GM10266 (cell line): ENCODE results near the gene RGS17.
"Not testable (repeated sequence)": the region's sequence is repeated elsewhere in the genome, so short reads cannot be mapped to it uniquely, and the experiment has no call there.

ENCODE experiments used
- DNase-seq: peaks from one replicate; pipeline ENCODE4 v3.0.0; 2012; ENCODE audit errors: extremely low spot score
- TF ChIP-seq, protein P1 (sequence below): IDR thresholded peaks from 2 replicates; pipeline ENCODE4 v1.5.1; 2012; ENCODE audit warnings: mild to moderate bottlenecking, low read depth; ENCODE audit not compliant: control insufficient read depth, insufficient read depth; ENCODE audit errors: missing control alignments

RGS17 gene

DNA sequence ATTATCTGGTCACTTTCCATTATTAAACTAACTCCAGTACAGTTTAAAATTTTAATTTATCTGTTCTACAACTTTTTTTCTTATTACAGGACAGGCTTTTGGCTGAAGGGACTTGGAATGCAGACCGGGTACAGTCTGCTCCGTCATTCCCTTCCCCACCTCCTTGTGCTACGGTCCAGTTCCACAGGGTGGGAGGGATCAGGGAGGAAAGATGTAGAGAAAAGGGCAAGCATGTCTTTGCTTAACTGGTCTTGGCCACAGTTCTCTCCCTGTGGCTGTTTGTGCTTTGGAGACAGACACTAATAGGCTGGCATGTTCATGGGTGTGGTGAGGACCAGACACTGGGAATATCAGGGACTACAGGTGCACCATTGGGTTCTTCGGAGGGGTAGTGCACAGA lies 12.1 kb upstream of the RGS17 start:
- DNase-seq = no peak
- TF ChIP-seq, protein P1, sequence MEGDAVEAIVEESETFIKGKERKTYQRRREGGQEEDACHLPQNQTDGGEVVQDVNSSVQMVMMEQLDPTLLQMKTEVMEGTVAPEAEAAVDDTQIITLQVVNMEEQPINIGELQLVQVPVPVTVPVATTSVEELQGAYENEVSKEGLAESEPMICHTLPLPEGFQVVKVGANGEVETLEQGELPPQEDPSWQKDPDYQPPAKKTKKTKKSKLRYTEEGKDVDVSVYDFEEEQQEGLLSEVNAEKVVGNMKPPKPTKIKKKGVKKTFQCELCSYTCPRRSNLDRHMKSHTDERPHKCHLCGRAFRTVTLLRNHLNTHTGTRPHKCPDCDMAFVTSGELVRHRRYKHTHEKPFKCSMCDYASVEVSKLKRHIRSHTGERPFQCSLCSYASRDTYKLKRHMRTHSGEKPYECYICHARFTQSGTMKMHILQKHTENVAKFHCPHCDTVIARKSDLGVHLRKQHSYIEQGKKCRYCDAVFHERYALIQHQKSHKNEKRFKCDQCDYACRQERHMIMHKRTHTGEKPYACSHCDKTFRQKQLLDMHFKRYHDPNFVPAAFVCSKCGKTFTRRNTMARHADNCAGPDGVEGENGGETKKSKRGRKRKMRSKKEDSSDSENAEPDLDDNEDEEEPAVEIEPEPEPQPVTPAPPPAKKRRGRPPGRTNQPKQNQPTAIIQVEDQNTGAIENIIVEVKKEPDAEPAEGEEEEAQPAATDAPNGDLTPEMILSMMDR = no peak

DNA sequence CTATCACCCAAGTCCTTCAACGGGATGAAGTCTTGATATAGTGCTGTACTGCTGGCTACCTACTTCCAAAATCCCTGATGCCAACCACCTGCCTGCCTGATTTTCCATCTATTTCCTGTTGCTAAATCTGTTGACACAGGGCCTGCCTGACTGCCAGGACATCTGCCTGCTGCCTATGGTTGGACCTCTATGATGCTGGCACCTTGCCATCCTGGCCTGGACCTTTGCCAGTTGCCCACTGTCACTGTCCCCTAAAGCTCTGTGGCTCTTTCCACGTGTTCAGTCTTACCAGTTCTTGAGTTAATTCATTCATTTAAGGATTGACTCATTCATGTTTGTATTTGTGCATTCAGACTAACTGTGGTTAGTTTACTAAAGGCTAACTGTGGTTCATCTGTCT lies 9.2 kb upstream of the RGS17 start:
- no peak for DNase-seq
- TF ChIP-seq, protein P1 = no peak

DNA sequence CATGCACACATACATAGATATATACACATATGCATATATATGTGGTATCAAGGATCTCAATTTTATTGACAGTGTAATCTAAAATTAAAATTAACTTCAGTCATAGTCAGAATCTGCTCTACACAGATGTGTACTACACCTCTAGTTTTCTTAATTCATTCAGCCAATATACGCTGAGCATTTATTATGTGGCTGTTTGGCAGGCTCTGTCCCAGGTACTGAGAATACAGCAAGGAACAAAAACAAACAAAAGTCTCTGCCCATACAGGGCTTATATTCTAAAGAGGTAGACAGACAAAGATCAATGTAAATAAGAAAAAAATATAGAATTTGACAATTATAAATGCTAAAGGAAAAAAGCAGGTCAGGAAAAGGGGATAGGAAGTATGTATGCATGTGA lies 7.8 kb upstream of the RGS17 start:
- TF ChIP-seq, protein P1 = no peak
- no peak for DNase-seq

DNA sequence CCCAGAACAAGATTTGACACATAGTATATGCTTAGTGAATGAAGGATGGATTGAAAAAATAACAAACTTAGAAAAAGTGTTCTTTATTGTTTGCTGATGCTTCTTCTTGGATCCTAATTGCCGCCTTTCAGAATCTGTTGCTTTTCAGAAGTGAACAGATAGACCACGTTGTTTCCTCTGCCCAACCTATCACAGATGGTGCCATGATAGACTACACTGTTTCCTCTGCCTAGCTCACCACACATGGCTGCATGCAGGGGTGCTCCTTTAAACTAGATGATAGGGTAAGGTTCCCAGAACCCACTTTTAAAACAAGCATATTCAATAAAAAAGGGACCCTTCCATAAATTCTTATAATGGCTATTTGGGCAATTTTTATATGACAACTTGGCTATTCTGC lies 4.6 kb upstream of the RGS17 start:
- TF ChIP-seq, protein P1 = no peak
- no peak for DNase-seq

DNA sequence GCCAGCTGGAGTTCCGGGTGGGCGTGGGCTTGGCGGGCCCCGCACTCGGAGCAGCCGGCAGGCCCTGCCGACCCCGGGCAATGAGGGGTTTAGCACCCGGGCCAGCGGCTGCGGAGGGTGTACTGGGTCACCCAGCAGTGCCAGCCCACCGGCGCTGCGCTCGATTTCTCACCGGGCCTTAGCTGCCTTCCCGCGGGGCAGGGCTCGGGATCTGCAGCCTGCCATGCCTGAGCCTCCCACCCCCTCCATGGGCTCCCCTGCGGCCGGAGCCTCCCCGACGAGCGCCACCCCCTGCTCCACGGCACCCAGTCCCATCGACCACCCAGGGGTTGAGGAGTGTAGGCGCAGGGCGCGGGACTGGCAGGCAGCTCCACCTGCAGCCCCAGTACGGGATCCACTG lies 2.6 kb upstream of the RGS17 start:
- DNase-seq = not testable (repeated sequence)

DNA sequence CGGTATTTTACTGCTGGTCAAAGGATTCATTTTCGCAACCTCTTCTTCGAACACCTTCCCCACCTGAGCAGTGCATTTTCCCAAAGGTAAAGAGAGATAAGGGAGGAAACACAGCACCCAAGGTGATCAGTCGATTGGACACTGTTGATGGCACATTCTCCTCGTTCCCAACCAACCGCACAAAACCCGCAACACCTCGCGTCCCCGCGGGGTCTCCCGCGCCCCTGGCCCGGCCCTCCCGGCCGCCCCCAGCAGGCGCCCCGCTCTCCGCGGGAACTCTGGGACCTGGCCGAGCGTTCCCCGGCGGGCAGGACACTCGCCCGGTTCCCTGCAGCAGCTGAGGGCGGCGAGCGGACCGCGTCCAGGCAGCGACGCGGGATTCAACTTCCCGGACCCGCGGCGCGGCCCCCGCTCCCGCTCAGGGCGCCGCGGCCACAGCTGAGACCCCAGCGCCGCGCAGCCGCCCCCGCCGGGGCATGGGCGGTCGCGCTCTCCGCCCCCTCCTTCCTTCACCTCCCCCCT lies 506 bp downstream of the RGS17 start:
- peak; percentile 41 for DNase-seq
- TF ChIP-seq, protein P1 = no peak

DNA sequence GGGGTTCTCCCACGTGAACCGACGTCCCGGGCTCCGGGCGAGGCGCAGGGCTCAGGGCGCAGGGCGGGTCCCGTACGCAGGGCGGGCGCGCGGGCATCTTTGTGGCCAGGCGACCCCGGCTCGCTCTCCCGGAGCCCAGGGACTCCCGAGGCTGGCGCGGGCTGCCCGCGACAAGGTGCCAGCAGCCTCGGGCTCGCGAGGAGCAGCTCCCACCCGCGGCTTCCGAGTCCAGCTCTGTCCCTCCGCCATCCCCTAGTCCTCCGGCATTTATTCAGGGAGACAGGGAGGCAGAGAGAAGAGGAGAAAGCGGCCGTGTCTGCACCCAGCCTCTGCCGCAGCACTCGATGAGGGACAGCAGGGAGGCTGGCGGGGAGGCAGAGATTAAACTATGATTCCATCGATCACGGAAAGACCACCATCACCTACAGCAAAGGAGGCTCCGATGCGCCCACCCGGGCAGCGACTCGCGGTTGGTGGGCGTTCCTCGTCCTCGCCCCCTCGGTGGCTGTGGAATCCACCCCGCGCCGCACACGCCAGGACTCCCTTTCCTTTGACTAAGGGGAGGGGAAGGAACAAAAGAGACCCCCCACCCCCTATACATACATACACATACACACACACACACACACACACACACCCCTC lies 1.1 kb downstream of the RGS17 start:
- TF ChIP-seq, protein P1 = no peak
- peak; percentile 33 for DNase-seq

DNA sequence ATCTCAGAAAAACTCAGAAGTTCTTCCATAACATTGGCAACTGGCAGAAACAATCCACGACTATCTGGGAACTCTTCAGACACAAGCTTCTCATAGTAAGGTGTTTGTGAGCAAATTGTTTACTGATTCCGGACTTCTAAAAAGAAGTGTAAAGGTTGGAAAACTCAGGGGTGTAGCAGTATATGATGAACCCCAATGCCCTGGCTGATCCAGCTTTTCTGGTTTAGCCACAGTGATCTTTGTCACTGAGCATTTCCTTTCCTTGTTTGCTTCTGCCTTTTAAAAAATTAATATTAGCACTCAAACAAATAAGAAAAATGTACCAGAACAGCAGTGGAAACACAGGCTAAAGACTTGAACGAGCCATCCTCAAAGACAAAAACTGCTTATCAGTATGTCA lies 4.9 kb downstream of the RGS17 start:
- TF ChIP-seq, protein P1 = no peak
- DNase-seq = no peak
